GM19395 (cell line): Measurements from ENCODE around the gene SCFD2.
"Not testable (repeated sequence)": the region's sequence is repeated elsewhere in the genome, so short reads cannot be mapped to it uniquely, and the experiment has no call there.

Experiments used
- ATAC-seq: cut with Tn5 transposase; IDR thresholded peaks from one replicate; pipeline ENCODE4 v1.9.1; 2021; ENCODE audit warnings: mild to moderate bottlenecking, moderate library complexity; ENCODE audit not compliant: unreplicated experiment

Gene SCFD2

GRCh38 chr4:53059871-53060270 is 306.0 kb downstream of the SCFD2 start:
- peak; percentile 27 for ATAC-seq

GRCh38 chr4:53059256-53059655 is 306.6 kb downstream of the SCFD2 start:
- ATAC-seq: no peak

GRCh38 chr4:53057679-53058078 is 308.2 kb downstream of the SCFD2 start:
- no peak for ATAC-seq

GRCh38 chr4:53057108-53057507 is 308.8 kb downstream of the SCFD2 start:
- ATAC-seq: not testable (repeated sequence)

- no peak for ATAC-seq
Observed at GRCh38 chr4:53055716-53056403, 310.0 kb downstream of the SCFD2 start.

GRCh38 chr4:53055274-53055673 is 310.6 kb downstream of the SCFD2 start:
- no peak for ATAC-seq

GRCh38 chr4:53050361-53050774 is 315.5 kb downstream of the SCFD2 start:
- no peak for ATAC-seq

DNA sequence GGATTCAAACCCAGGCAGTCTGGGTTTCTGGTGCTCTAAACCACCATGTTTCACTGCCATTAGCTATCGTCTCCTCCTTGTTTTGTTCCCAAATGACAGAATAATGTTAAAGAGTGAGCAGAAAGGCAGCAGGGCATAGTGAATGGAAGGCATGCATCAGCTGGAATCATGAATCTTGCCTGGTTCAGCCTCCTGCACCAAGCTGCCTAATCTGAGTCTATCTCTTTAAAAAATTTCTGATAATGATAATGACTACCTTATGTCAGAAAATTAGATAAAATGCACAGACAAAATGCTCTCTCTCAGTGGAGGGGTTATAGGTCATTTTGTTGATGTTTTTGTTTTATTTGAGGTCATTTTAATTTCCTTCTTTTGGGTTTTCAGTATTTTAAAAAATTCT is 316.3 kb downstream of the SCFD2 start:
- no peak for ATAC-seq

DNA sequence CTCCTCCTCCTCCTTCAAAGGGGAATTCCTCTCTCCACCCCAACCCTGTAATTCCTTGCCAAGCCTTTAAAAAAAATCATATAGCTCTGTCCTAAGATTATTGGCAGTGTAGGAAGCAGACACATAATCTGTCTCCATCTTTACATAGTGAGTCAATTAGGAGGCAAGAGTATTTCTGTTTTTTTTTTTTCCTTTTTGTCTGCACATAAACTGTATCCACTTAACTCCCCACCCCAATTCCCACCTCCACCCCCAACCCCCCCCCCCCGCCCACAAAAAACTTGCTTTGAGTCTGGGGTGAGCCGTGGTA is 321.3 kb downstream of the SCFD2 start:
- ATAC-seq: no peak

- no peak for ATAC-seq
Observed at GRCh38 chr4:53043891-53044650, 321.8 kb downstream of the SCFD2 start.

- no peak for ATAC-seq
Observed at GRCh38 chr4:53043055-53043454, 322.8 kb downstream of the SCFD2 start.

DNA sequence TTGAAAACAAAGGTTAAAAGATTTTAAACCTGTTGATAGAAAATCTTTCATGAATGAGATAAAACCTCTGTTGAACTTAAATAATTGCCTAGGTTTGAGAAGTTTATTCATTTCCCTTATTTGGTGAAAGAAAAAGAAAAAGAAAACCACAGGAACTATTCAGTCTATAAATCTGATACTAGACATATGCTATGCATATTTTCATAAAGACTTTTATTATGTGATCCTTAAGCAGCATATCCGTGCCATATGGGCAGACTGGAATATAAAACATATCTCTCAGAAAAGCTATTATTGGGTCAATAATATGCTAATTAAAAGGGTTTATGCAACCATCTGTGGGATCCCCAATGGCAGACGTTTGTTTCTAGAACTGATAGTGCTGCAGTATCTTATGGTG is 325.0 kb downstream of the SCFD2 start:
- no peak for ATAC-seq

DNA sequence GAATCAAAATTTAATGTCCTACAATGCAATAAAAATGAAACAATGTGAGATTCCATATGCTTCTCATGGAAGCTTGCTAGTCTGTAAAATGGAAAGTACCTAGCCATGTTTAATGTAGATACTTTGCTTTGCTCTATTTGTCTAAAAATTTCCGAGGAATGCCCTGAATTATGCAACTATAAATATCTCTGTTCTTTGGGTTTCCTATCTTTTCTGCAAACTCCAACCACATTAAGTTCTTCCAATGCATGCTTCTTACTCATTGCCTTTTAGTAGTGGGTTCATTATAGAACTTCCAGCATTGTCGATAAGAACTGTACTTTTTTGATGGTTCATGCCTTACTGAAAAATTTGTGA is 325.4 kb downstream of the SCFD2 start:
- ATAC-seq: no peak

DNA sequence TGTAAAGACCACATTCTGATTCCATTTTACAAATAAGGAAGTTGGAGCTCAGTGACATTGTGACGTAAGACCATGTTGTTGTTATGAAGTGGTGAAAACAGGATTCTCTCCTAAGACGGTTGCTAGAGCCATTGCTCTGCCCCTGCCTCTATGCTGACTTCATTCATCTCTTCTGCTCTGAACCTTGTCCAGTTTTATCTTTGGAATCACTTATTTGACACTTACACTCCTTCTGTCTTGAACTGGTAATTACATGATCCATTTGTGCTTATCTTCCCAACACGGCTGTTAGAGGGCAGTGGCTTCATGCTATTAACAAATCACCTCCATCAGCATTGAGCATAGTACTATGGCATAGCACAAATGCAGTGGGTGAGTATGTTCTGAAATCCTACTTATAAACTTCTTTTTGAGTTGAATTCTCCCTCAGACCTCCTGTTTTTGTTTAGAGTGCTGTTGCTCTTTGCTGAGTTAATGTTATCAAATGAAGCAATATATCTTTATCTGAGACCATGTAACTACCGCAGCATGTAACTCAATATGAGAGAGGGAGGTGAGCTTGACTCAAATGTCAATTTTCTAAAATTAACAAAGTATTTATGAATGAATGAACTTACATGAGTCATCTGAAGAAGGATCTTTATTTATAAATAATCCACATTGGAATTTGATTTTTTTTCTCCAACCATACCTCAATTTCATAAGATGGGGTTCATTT is 326.0 kb downstream of the SCFD2 start:
- no peak for ATAC-seq

GRCh38 chr4:53037892-53038291 is 328.0 kb downstream of the SCFD2 start:
- no peak for ATAC-seq

- not testable (repeated sequence) for ATAC-seq
Observed at GRCh38 chr4:53032908-53033307, 333.0 kb downstream of the SCFD2 start.

GRCh38 chr4:53026233-53026632 is 339.6 kb downstream of the SCFD2 start:
- no peak for ATAC-seq

DNA sequence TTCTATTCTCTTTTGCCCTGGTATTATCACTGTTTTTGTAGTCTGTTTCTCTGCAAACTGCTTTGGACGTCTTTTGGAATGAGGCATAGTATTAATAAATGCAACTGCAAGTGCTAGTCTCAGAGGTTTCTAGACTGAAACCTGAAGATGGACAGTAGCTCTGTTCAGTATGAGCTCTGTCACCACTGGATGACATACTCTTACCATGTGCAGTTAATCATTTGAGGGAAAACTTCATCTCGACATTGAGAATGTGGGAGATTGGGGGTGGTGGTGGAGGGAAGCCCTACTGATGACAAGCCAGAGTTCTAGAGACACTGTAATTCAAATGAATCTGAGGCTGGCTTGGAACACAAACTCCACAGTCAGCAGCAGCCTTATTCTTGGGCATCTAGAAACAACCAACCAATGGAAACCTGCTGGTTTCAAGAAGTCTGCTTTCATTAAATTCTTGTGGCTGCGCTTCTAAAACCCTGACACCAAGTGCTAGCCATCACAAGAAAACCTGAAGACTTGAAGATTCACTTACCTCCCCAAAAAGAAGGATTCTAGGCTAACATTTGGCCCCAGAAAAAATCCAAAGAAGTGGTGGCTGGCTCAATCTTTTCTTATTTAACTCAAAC is 342.1 kb downstream of the SCFD2 start:
- ATAC-seq: no peak

DNA sequence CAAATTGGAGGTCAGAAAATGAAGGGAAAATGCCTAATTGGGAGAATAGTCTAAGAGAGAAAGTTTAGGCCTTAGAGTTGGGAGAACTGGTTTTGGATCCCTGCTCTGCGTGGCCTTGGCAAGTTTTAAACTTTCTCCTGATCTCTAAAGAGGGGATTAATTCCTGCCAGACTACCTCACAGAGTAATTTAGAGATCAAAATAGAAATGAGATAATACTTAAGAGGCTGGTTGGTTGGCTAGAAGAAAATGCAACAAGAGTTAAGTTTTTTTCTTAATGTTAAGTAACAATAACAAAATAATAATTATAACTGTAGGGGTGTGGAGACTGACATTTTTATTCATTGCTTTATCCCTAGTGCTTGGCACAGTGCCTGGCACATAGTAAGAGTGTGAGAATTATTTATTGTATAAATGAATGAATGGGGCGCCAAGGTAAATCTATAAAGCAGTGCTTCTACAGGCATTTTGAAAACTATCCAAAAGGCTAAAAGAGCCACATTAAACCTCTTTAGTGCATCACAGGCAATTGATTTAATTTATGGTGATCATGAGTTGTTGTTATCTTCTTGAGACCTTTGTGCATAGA is 343.3 kb downstream of the SCFD2 start:
- ATAC-seq: no peak

- ATAC-seq: no peak
Observed at GRCh38 chr4:53021754-53022512, 343.9 kb downstream of the SCFD2 start.
